HUDEP-2 (cell line): ENCODE data around the gene TTC12.

Experiments
- DNase-seq, 76 experiments: peaks; one replicate each; lab custom pipeline; 2025; ENCODE audit not compliant: unreplicated experiment in 76 of 76; lab: John Stamatoyannopoulos, UW

Gene TTC12

GRCh38 chr11:113314389-113315301 is at the start of gene TTC12:
Gene TTC12, plus strand, starts transcription at chr11:113314583. Its CDS starts 1,675 bp downstream, at chr11:113316258.
- DNase-seq = peak in 75 of 76 experiments; percentile 45 to 97 (median 88)

- DNase-seq = no peak
Observed at GRCh38 chr11:113265362-113265761, 49.0 kb upstream of the TTC12 start.

DNA sequence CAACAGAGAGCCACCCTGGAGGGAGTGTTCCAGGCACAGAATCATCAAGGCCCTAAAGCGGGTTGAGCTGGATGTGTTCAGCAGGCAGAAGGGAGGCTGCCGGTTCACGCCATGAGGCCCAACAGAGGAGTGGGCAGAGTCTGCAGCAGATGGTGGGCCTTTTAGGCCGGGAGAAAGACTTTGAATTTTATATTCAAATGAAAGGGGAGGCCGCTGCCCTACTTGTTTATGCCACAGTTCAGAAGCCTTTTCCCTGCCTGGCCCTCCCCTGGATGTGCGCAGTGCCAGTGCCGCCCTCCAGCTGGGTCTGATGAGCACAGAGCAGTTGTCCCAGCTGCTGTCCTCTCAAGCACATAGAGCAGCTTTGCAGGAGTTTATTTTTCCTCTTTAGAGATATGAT is 46.9 kb upstream of the TTC12 start:
- no peak for DNase-seq

DNA sequence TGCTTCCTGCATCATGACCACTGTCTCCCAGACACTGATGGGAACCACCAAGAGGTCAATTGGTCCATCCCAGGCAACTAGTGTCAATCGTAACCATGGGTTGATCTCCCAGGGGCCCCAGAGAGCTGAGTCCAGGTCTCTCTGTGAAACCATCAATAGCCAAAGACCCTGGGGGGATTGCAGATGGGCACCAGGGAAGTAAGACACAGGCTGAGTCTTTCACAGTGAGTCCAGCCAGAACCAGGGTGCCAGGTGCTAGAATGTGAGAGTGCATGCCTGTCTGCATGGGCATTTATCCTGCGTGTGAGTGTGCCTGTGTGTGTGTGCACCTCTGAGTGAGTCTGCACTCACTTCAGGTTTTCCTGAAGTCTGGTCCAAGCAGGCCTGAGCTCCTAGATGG is 45.3 kb upstream of the TTC12 start:
- DNase-seq = no peak

- no peak for DNase-seq
Observed at GRCh38 chr11:113269636-113270035, 44.7 kb upstream of the TTC12 start.

DNA sequence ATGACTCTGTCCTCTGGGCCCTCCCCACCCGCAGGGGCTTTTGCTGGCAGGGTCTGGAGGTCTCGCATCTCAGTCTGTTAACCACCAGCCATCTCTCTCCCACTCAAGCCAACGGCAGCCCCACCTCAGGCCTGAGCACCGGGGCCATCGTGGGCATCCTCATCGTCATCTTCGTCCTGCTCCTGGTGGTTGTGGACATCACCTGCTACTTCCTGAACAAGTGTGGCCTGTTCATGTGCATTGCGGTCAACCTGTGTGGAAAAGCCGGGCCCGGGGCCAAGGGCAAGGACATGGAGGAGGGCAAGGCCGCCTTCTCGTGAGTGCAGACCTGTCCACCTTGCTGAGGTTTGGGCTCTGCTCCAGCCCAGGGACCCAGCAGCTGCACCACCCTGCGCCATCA is 44.3 kb upstream of the TTC12 start:
- DNase-seq = no peak

DNA sequence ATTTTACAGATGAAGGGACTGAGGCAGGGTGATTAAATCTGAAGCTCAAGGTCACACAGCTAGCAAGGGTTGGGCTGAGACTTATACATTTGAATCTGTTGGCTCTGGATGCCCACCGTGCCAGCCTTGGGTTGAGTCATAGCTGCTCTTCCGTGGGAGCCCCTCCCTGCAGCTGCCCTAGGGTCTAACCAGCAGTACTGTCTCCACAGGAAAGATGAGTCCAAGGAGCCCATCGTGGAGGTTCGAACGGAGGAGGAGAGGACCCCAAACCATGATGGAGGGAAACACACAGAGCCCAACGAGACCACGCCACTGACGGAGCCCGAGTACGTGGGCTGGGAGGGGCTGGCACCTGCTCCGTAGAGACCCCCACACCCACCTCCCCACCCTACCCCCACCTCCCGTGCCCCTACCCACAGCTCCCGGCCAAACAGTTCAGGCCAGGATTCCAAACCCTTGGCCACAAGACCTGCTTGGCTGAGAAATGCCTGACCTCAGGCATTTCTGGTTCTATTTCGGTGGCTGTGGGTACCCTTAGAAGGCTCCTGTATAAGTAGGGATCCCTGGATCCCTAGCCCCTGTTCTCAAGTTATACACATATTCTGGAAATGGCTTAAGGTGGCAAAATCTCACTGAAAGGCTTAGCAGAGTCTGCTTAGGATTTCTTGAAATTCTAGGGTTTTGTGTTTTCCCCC is 42.7 kb upstream of the TTC12 start:
- no peak for DNase-seq

- no peak for DNase-seq
Observed at GRCh38 chr11:113272281-113272680, 42.1 kb upstream of the TTC12 start.

DNA sequence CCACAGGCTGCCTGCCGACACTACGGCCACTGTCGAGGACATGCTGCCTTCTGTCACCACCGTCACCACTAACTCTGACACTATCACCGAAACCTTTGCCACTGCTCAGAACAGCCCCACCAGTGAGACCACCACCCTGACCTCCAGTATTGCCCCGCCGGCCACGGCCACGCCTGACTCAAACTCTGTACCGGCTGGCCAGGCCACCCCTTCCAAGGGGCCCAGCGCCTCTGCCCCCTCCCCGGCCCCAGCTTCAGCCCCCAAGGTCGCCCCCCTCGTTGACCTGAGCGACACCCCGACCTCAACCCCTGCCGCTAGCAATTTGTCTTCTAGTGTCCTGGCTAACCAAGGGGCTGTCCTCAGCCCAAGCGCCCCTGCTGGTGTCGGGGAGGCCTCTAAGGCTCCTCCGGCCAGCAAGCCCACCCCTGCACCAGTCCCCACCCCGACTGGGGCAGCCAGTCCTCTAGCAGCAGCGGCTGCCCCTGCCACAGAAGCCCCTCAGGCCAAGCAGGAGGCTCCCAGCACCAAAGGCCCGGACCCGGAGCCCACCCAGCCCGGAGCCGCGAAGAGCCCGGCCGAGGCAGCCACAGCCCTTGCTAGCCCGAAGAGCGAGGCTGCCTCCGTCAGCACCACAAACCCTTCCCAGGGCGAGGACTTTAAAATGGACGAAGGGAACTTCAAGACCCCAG is 41.3 kb upstream of the TTC12 start:
- no peak for DNase-seq

- no peak for DNase-seq
Observed at GRCh38 chr11:113273720-113274119, 40.7 kb upstream of the TTC12 start.

DNA sequence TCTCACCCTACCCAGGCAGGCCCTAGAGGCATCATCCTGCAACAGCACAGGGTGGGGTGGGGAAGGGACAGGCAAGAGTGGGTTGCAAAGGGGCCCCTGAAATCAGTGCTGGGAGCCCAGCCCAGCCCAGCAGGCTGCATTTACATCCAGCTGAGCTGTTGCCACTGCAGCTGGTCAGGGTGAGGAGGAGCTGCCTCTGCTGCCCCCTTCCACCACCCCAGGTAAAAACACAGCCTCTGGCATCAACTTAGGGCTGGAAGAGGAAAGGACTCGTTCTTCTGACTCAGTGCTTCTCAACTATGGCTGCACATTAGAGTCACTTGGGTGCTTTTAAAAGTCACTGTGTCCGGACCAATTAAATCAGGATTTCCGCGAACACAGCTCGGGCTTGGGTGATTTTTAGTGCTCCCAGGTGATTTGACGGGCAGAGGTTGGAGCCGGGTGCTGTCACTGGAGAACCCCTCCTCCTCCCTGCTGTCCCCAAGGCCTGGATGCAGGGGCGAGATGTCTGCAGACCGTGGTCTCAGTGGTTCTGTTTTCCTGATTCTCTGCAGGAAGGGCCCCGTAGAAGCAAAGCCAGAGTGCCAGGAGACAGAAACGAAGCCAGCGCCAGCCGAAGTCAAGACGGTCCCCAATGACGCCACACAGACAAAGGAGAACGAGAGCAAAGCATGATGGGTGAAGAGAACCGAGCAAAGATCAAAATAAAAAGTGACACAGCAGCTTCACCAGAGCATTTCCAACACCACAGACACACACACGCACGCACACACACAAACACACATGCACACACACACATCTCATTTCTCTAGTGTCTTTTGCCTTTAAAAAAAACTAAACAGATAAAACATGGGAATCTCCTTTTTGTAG is 39.4 kb upstream of the TTC12 start:
- DNase-seq = no peak

DNA sequence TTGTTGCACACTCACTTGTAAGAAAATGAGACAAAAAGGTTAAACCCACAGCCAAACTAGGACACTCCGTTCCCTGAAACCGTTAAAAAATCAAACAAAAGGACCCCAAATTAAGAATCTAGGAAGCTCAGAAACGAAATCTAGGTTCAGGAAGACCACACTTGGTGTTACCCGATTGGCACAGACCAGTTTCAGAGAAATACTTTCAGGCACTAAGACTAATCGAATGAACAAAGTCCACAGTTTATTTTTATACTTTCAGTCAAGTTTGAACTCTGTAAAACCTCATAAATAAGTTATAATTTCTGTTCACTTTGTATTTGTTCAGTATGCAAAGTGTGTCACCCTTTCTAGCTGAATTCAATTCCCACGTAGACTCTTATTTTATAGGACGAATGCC is 38.8 kb upstream of the TTC12 start:
- DNase-seq = no peak

DNA sequence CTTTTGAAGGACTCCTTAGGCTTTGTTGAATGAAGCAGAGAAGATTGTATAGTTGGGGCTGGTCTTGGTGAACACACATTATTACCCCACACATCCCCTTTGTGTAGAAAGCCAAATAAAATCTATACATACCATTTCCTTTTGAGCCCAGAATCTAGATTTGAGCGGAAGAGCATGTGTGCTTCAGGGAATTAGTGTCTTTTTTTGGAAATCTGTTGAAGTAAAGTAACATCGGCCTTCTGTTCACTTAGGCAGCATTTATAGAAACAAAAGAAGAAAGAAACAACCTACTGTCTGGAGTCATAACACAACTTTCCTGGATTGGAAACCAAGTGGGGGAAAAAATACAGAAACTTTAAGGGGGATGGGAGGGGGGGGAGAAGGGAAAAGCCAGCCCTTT is 37.9 kb upstream of the TTC12 start:
- DNase-seq = no peak

GRCh38 chr11:113277907-113278306 is 36.5 kb upstream of the TTC12 start:
- no peak for DNase-seq

- DNase-seq = no peak
Observed at GRCh38 chr11:113278481-113278880, 35.9 kb upstream of the TTC12 start.

DNA sequence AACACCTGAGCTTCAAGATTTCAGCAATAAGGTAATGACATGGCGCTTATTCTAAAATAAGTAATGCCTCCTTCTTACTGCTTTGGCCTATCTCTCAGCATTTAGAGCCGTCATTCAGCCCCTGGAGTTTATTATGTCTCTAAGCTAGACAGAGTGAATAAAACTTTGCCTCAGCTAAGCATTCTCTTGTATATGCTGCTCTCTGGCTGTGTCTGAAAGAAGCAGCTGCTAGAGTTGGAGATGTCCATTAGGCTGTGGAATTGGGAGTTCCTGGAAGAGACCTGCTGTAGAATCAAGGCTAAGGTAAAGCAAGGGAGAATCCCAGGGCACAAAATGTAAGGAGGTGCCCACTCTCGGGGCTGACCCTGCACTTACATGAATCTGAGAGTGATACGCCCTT is 35.5 kb upstream of the TTC12 start:
- no peak for DNase-seq

DNA sequence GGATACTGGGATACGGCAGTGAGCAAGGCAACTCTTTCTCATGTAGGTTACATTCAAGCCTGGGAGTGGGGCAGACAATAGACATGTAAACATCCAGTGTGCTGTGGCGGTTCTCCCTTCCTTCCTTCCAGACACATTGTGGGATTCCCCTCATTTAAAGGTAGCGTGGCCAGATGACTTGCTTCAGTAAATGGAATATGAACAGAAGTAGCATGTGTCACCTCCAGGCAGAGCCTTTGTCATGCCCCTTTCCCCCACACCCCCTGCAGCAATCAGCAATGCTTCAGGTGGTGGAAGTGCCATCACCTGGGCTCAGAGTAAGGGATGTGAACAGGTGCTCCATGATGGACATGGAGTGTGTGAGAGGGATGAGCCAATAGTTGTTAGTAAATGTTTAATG is 34.8 kb upstream of the TTC12 start:
- DNase-seq = no peak

GRCh38 chr11:113281052-113281725 is 33.2 kb upstream of the TTC12 start:
- DNase-seq = no peak

GRCh38 chr11:113282898-113283437 is 31.4 kb upstream of the TTC12 start:
- no peak for DNase-seq

DNA sequence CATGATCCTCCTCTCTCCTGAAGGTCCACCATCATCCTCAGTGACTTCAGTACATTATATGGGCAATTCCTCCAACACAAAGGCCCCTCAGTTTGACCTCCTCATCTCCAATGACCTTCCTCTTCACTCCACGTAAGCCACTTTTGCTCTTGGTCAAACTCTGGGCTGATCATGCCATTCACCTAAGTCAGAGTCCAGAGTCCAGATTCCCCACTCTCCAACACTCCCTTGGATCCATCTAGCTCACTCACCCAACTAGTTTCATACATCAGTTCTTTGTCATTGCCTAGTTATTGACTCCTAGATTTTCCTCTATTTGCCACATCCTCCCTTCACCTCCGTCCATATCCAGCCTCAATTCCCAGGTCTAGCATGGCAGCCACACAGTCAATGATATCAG is 30.5 kb upstream of the TTC12 start:
- no peak for DNase-seq
